AG10803 (cell line): ENCODE measurements around the gene GALNT4.

Experiments
- DNase-seq: peaks from one replicate; pipeline ENCODE4 v3.0.0; 2010; ENCODE audit warnings: low read depth
- H3K4me3 ChIP-seq: 2 replicates; pipeline ENCODE4 v1.5.1; 2011; ENCODE audit warnings: mild to moderate bottlenecking, low read length, control low read depth
- CTCF ChIP-seq: conservative IDR thresholded peaks from 2 replicates; pipeline ENCODE4 v1.5.1; 2011; ENCODE audit warnings: mild to moderate bottlenecking, low read length, control low read depth, inconsistent platforms

Gene GALNT4

DNA sequence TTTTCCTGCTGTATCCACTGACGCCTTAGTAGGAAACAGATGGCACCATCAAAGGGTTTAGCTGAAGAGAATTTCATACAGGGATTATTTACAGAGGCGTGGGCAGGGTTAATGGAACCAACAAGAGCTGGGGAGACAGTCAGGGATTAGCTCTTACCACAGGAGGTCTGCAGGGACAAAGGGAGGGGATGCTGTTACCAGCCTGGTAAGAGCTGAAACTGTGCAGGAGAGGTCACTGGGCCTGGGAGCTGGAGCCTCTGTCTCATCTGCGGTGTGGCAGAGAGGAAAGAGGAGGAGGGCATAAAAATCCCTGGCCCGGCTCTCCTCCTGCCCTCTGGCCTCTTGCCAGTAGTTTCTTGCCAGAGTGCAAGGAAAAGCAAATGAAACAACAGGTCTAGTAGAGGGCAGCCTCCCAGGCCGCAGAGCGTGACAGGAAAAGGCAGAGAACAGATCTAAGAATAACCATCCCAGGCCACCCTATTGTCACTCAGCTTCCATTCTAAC, 20.1 kb upstream of the GALNT4 start:
- peak; percentile 33 for DNase-seq
- no peak overlapping the region for H3K4me3 ChIP-seq
- no peak for TF ChIP-seq CTCF

DNA sequence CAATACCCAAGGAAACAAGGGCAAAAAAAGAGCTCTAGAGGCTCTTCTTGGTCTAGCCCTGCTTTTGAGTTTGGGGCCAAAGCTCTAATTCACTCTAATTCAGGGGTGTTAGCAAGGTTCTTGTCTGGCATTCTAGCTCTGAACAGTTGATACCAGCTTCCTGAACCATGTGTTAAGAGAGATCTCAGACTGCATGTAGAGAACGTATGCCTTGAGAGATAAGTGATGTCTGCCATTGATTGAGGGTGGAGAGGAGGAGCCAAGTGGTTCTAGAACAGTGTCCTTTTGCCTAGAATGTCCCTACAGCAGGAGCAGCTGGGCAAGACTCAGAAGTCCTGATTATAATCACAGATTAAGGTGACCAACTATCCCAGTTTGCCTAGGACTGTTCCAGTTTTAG, 19.4 kb upstream of the GALNT4 start:
- H3K4me3 ChIP-seq = no peak overlapping the region
- TF ChIP-seq CTCF = no peak
- DNase-seq = no peak

DNA sequence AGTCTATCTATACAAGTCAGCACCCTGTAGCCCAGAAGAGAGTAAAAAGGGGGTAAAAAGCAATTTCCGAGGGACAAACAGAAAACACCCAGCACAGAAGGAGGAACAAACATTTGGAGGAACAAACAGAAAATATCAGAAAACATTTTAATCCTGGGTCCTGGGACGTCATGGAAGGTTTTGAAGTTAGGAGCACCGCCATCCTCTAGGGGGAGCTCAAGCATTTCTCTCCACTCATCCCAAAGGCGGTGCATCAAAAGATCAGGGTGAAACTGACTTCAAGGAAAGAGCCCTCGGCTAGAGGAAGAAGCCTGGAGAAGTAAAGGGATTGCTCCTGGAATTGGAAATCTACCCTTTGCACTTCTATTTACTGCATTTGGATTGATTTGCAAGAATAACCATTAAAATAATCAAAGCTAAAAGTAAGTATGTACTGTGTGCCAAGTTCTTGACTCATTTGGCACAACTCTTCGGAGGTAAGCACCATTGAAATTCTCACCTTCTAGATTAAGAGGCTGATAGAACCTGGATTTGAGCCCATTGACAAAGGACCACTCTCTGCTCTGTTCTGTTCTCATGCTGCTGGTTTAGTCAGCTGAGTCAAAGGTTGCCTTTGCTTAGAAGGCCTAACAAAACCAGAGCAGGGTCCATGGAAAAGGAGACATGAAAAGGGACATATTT, 18.5 kb upstream of the GALNT4 start:
- DNase-seq = peak; percentile 84
- TF ChIP-seq CTCF = peak; percentile 93
- H3K4me3 ChIP-seq = no peak overlapping the region

DNA sequence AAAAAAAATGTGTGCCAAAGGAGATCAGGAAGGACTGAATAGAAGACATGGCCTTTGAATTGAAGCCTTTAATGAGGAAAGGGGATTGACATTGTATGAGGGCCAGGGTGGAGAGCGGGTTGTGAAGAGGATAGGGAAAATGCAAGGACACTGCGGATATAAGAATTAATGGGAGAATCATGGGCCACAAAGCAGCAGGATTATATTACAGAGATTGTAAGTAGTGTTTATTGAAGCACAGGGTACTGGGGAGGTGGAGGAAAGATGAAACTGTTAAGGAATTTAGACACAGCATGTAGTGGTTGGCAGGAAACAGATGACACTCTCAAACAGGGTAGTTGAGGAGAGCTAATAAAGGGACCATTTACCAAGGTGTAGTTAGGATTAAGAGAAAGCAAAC, 17.6 kb upstream of the GALNT4 start:
- H3K4me3 ChIP-seq = no peak overlapping the region
- TF ChIP-seq CTCF = no peak
- DNase-seq = no peak

DNA sequence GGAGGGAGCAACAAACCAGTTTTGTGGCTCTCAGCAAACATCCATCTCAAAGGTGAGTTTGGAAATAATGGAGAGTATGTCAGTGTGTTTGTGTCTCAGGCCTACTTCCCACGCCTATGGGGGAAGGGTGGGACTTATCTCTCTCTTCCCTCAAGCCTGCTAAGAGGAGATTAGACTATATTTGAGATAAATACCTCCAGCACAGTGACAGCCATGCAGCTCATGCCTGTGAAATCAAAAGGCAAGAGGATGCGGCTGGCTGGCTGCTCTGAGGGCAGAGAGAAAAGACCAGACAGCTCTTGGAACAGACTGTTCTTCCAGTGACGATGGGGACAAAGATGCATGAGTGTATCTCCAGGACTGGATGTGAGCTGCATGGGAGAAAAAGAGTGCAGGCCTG, 16.0 kb upstream of the GALNT4 start:
- no peak for DNase-seq
- TF ChIP-seq CTCF = no peak
- H3K4me3 ChIP-seq = no peak overlapping the region

DNA sequence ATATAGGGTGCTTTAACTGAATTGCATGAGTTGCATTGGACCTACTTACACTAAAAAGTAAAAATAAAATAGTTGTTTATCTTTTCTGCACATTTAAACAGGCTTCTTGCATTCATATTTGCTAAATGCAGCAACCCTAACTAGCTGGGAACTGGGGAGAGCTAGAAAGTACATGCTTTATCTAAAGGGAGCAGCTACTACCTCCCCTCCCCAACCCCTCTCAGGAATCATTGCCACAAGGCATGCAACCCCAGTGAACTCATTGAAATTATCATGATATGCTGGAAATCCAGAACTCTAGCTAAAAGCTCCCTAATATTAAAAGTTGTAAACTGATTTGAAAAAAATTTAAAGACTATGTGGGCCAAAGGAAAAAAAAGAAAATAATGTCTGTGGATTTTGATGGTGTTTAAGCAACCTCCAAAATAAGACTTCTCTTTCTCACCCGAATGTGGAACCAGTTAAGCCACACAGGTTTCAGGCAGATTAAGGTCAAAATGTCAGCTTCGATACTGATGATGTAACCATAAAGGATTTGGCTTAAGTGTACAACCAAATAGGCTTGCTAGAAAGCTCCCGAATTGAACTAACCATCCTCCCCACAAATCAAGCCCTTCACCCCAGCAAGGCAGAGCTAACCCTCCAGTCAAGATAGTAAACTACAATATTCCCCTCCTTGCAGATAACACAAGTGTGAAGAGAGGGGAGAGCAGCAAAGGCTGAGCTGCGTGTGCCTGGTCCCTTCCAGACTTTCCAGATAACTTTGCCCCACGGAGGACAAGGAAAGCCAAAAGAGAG, 15.0 kb upstream of the GALNT4 start:
- no peak overlapping the region for H3K4me3 ChIP-seq
- no peak for TF ChIP-seq CTCF
- DNase-seq = no peak

DNA sequence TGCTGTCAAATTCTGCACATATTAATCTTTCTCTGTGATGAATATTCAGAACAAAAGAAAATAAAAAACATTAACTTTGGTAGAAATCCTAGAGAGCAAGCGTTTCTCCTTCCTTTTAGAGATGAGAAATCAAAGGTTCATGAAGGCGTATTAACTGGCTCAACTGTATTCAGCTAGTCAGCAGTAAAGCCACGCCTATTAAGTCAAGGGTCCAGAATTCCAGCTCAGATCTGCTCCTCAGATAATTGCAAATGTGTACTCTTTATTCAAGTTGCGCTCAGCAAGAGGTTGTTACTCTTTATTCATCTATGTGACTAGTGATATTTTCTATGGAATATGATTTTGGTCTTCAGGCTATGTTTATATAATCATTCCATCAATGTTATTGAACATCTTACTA, 14.3 kb upstream of the GALNT4 start:
- no peak overlapping the region for H3K4me3 ChIP-seq
- DNase-seq = no peak
- TF ChIP-seq CTCF = no peak
